GM12878 (cell line): ENCODE measurements around the gene ZNF107. TPM values are rescaled to one million over a fixed set of nuclear protein-coding genes. Genes with fewer than 3 reads are reported as not detected.

Experiments used
- ATAC-seq: fragments of 200-7000 bp; cut with Tn5 transposase; 3 replicates; pipeline ENCODE4 v1.9.1; 2020; ENCODE audit warnings: mild to moderate bottlenecking, moderate library complexity
- BruUV-seq: library from RNA; stranded (reverse); fragments of 400-500 nt; replicated peaks from 2 replicates; lab custom pipeline; 2021; lab: Mats Ljungman, UMichigan
- CTCF ChIA-PET: fragments of 300-600 bp; sonication (Branson Sonifier 250); formaldehyde crosslinking; extraction: SDS; loops from one replicate; lab custom pipeline; 2021; ENCODE audit warnings: inconsistent platforms; lab: Yijun Ruan, JAX
- POLR2A ChIA-PET: fragments of 350-600 bp; formaldehyde crosslinking; extraction: SDS; loops from one replicate; lab custom pipeline; 2021; ENCODE audit warnings: inconsistent platforms; lab: Charles Lee
- RAD21 ChIA-PET: fragments of 300-600 bp; sonication (Branson Sonifier 250); formaldehyde crosslinking; loops from one replicate; lab custom pipeline; 2023; ENCODE audit warnings: antibody characterized with exemption; ENCODE audit not compliant: unreplicated experiment; lab: Charles Lee
- SMC1A ChIA-PET: fragments of 300-600 bp; sonication (Branson Sonifier 250); formaldehyde crosslinking; loops from one replicate; lab custom pipeline; 2023; ENCODE audit not compliant: unreplicated experiment, uncharacterized antibody; lab: Charles Lee
- DNase-seq: peaks from one replicate; pipeline ENCODE4 v3.0.0-alpha.2; 2011; ENCODE audit warnings: low read depth, low spot score
- FAIRE-seq: peaks from 3 replicates; lab custom pipeline; 2011; peaks lifted over from hg19 to GRCh38; lab: Jason Lieb, UNC
- H2AFZ ChIP-seq: 2 replicates; pipeline ENCODE4 v1.6.0; 2011; ENCODE audit warnings: low read depth, low read length, control low read depth; ENCODE audit not compliant: control insufficient read depth
- H3K27ac ChIP-seq: 2 replicates; pipeline ENCODE4 v1.5.1; 2011; ENCODE audit warnings: control low read depth; ENCODE audit not compliant: control insufficient read depth, insufficient read depth
- H3K27me3 ChIP-seq, 2 experiments: replicated peaks in 1 of 2; 2 replicates each; pipeline versions ENCODE4 v1.6.0 to v1.6.1; 2011; ENCODE audit warnings: low read length in 1 of 2; ENCODE audit not compliant: control insufficient read depth in 2 of 2, insufficient read depth in 2 of 2
- H3K36me3 ChIP-seq, 2 experiments: 2 replicates each; pipeline ENCODE4 v1.5.1; 2011; ENCODE audit warnings: low read length in 1 of 2; ENCODE audit not compliant: control insufficient read depth in 2 of 2, insufficient read depth in 2 of 2
- H3K4me1 ChIP-seq: 2 replicates; pipeline ENCODE4 v1.6.1; 2011; ENCODE audit warnings: mild to moderate bottlenecking, low read length, moderate library complexity, mixed read lengths; ENCODE audit not compliant: control insufficient read depth, insufficient read depth
- H3K4me2 ChIP-seq: 2 replicates; pipeline ENCODE4 v1.6.0; 2011; ENCODE audit warnings: control low read depth; ENCODE audit not compliant: control insufficient read depth, insufficient read depth
- H3K4me3 ChIP-seq: fragments of 200-600 bp; sonication (generic); 2 replicates; pipeline ENCODE4 v1.5.1; 2016
- H3K79me2 ChIP-seq: 2 replicates; pipeline ENCODE4 v1.6.0; 2011; ENCODE audit warnings: low read length; ENCODE audit not compliant: control insufficient read depth, insufficient read depth
- H3K9ac ChIP-seq: 2 replicates; pipeline ENCODE4 v1.8.0; 2011; ENCODE audit warnings: low read length, control low read depth, mixed read lengths; ENCODE audit not compliant: control insufficient read depth, insufficient read depth
- H3K9me3 ChIP-seq: replicated peaks from 3 replicates; pipeline ENCODE4 v1.5.1; 2011; ENCODE audit warnings: mild to moderate bottlenecking, low read length; ENCODE audit not compliant: control insufficient read depth, insufficient read depth
- H4K20me1 ChIP-seq: 2 replicates; pipeline ENCODE4 v1.6.0; 2011; ENCODE audit not compliant: control insufficient read depth, insufficient read depth
- ASH2L ChIP-seq: fragments of 300-600, 200-600 bp; sonication (generic); IDR thresholded peaks from 2 replicates; pipeline ENCODE4 v1.6.1; 2017; ENCODE audit warnings: low read depth, mild to moderate bottlenecking, borderline replicate concordance
- BACH1 ChIP-seq: fragments of 450-650 bp; IDR thresholded peaks from 2 replicates; pipeline ENCODE4 v1.6.1; 2017; ENCODE audit warnings: mild to moderate bottlenecking, borderline replicate concordance
- BCL11A ChIP-seq: IDR thresholded peaks from 2 replicates; pipeline ENCODE4 v1.6.1; 2011; ENCODE audit warnings: low read depth, low read length
- CBX5 ChIP-seq: sonication (generic); IDR thresholded peaks from 2 replicates; pipeline ENCODE4 v1.6.1; 2016; ENCODE audit warnings: low read depth, moderate library complexity, mild to moderate bottlenecking, inconsistent platforms
- CHD4 ChIP-seq: fragments of 200-600 bp; sonication (generic); IDR thresholded peaks from 2 replicates; pipeline ENCODE4 v1.6.1; 2016; ENCODE audit warnings: mild to moderate bottlenecking
- HDAC6 ChIP-seq: fragments of 200-600 bp; sonication (generic); IDR thresholded peaks from one replicate; pipeline ENCODE4 v1.8.0; 2017; ENCODE audit warnings: antibody characterized with exemption; ENCODE audit not compliant: unreplicated experiment
- IKZF1 ChIP-seq: fragments of 450-650 bp; conservative IDR thresholded peaks from 2 replicates; pipeline ENCODE4 v1.6.1; 2017; ENCODE audit warnings: antibody characterized with exemption, mild to moderate bottlenecking
- IKZF2 ChIP-seq, 2 experiments: fragments of 450-650 bp; IDR thresholded peaks; 2 replicates each; pipeline ENCODE4 v1.6.1; 2017; ENCODE audit warnings: mild to moderate bottlenecking in 2 of 2, moderate library complexity in 2 of 2
- MAX ChIP-seq: IDR thresholded peaks from 2 replicates; pipeline ENCODE4 v1.6.1; 2012; ENCODE audit warnings: low read depth, low read length, improper control_type of control experiment
- MLLT1 ChIP-seq: fragments of 450-650 bp; IDR thresholded peaks from 2 replicates; pipeline ENCODE4 v1.6.1; 2016; ENCODE audit warnings: mild to moderate bottlenecking
- MTA2 ChIP-seq: fragments of 450-650 bp; IDR thresholded peaks from 2 replicates; pipeline ENCODE4 v1.6.1; 2016; ENCODE audit warnings: low read depth, mild to moderate bottlenecking, moderate library complexity
- RFX5 ChIP-seq: IDR thresholded peaks from 2 replicates; pipeline ENCODE4 v1.6.1; 2011; ENCODE audit warnings: low read depth, low read length, improper control_type of control experiment
- SUZ12 ChIP-seq: fragments of 200-600 bp; sonication (generic); IDR thresholded peaks from one replicate; pipeline ENCODE4 v1.6.1; 2018; ENCODE audit warnings: antibody characterized with exemption, mild to moderate bottlenecking; ENCODE audit not compliant: unreplicated experiment
- YBX1 ChIP-seq: fragments of 450-650 bp; IDR thresholded peaks from 2 replicates; pipeline ENCODE4 v1.6.1; 2016; ENCODE audit warnings: antibody characterized with exemption
- ZNF622 ChIP-seq: fragments of 450-650 bp; IDR thresholded peaks from 2 replicates; pipeline ENCODE4 v1.6.1; 2017; ENCODE audit warnings: mild to moderate bottlenecking, inconsistent platforms
- WGBS: methylation state at CpG from one replicate; pipeline ENCODE4 v1.1.6; 2016; ENCODE audit warnings: low lambda C conversion rate; ENCODE audit not compliant: insufficient replicate concordance, insufficient coverage; ENCODE audit errors: missing lambda C conversion rate; 5-methylcytosine and 5-hydroxymethylcytosine counted together
- in situ Hi-C: fragments of 300-500 bp; cut with MboI; formaldehyde crosslinking; loops from 9 replicates; pipeline ENCODE4 v1.14.3; 2018; ENCODE audit warnings: mixed read lengths
- intact Hi-C: fragments of 100-400 bp; cut with micrococcal nuclease; formaldehyde crosslinking; loops from one replicate; pipeline ENCODE4 v1.14.2; 2022; ENCODE audit not compliant: unreplicated experiment
- polyA plus RNA-seq, 11 experiments: library from polyadenylated mRNA; depleted of rRNA in 4 of 11; unstranded in 6 of 11; stranded (reverse) in 5 of 11; fragments of >200 nt; fragmentation: Nextera tagmentation in 4 of 11; fragmentation: Illumina TruSeq in 1 of 11; extraction: Ambion mirVana in 4 of 11; extraction: Trizol in 1 of 11; gene quantifications; 1 replicate in 1 of 11; 2 replicates in 10 of 11; pipeline versions ENCODE4 v1.2.1 to v1.2.3, GENCODE V29; 2011 to 2016; ENCODE audit warnings: inconsistent platforms in 2 of 11, missing spikeins in 2 of 11, low read depth in 1 of 11
- total RNA-seq, 4 experiments: library from RNA; depleted of rRNA in 3 of 4; stranded (reverse); fragments of >200 nt in 3 of 4; fragmentation: Illumina TruSeq in 1 of 4; extraction: Trizol in 1 of 4; gene quantifications; 2 replicates each; pipeline versions ENCODE4 v1.2.1 to v1.2.3, GENCODE V29; 2013 to 2021
- TF ChIP-seq, protein P1 (sequence below): IDR thresholded peaks from 2 replicates; pipeline ENCODE4 v1.6.1; 2011; ENCODE audit warnings: mild to moderate bottlenecking, low read depth, low read length, moderate library complexity; ENCODE audit not compliant: insufficient replicate concordance
- TF ChIP-seq, protein P2 (sequence below): fragments of 150-350 bp; IDR thresholded peaks from 2 replicates; pipeline ENCODE4 v1.6.1; 2014; ENCODE audit warnings: mild to moderate bottlenecking, low read depth, low read length
- TF ChIP-seq, protein P3 (sequence below): fragments of 450-650 bp; IDR thresholded peaks from 2 replicates; pipeline ENCODE4 v1.6.1; 2018; ENCODE audit warnings: mild to moderate bottlenecking, low read depth, moderate library complexity; ENCODE audit not compliant: partially characterized antibody

ZNF107 gene
- total and polyA plus RNA-seq, 10 of the 15 experiments (the other 5 are each of a cell fraction or from before 2014, with no cell fraction given) = 3.2 to 23.3 (median 13.7) TPM

DNA sequence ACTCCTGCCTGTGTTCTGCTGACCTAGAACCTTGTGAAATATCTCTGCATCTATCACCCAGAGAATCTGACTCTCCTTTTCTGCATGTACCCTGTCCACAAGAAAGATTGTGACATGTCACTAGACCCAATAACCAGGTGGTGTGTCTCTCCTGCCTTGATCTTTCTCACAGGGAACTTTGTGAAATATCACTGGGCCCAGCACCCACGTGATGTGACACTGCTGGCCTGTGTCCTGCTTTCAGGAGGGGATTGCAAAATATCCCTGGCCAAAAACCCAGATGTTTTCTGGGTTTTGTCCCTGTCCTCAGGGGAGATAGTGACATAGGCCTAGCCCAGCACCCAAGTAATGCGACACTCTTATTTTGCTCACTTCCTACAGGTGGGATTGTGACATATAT lies 10.1 kb upstream of the ZNF107 start:
- ChIA-PET RAD21 (no interaction called here), SMC1A (no interaction called here), POLR2A (no interaction called here), CTCF (no interaction called here)
- no peaks in the 10 kb centered on the region for H4K20me1 ChIP-seq
- no peak overlapping the region for H3K27ac ChIP-seq
- FAIRE-seq (no peak), DNase-seq (no peak), ATAC-seq (no peak)
- no TSS peak for BruUV-seq
- H3K9ac ChIP-seq = no peak overlapping the region
- TF ChIP-seq, protein P1, sequence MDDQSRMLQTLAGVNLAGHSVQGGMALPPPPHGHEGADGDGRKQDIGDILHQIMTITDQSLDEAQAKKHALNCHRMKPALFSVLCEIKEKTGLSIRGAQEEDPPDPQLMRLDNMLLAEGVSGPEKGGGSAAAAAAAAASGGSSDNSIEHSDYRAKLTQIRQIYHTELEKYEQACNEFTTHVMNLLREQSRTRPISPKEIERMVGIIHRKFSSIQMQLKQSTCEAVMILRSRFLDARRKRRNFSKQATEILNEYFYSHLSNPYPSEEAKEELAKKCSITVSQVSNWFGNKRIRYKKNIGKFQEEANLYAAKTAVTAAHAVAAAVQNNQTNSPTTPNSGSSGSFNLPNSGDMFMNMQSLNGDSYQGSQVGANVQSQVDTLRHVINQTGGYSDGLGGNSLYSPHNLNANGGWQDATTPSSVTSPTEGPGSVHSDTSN = no peak
- TF ChIP-seq CHD4 (no peak), BCL11A (no peak), SUZ12 (no peak), MAX (no peak), BACH1 (no peak), IKZF1 (no peak), CBX5 (no peak), HDAC6 (no peak), ZNF622 (no peak), ASH2L (no peak), YBX1 (no peak), MTA2 (no peak), MLLT1 (no peak), IKZF2 (IDR thresholded peaks at IDR 0.05) (no peak), RFX5 (no peak)
- TF ChIP-seq, protein P2, sequence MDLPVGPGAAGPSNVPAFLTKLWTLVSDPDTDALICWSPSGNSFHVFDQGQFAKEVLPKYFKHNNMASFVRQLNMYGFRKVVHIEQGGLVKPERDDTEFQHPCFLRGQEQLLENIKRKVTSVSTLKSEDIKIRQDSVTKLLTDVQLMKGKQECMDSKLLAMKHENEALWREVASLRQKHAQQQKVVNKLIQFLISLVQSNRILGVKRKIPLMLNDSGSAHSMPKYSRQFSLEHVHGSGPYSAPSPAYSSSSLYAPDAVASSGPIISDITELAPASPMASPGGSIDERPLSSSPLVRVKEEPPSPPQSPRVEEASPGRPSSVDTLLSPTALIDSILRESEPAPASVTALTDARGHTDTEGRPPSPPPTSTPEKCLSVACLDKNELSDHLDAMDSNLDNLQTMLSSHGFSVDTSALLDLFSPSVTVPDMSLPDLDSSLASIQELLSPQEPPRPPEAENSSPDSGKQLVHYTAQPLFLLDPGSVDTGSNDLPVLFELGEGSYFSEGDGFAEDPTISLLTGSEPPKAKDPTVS = no peak
- TF ChIP-seq, protein P3, sequence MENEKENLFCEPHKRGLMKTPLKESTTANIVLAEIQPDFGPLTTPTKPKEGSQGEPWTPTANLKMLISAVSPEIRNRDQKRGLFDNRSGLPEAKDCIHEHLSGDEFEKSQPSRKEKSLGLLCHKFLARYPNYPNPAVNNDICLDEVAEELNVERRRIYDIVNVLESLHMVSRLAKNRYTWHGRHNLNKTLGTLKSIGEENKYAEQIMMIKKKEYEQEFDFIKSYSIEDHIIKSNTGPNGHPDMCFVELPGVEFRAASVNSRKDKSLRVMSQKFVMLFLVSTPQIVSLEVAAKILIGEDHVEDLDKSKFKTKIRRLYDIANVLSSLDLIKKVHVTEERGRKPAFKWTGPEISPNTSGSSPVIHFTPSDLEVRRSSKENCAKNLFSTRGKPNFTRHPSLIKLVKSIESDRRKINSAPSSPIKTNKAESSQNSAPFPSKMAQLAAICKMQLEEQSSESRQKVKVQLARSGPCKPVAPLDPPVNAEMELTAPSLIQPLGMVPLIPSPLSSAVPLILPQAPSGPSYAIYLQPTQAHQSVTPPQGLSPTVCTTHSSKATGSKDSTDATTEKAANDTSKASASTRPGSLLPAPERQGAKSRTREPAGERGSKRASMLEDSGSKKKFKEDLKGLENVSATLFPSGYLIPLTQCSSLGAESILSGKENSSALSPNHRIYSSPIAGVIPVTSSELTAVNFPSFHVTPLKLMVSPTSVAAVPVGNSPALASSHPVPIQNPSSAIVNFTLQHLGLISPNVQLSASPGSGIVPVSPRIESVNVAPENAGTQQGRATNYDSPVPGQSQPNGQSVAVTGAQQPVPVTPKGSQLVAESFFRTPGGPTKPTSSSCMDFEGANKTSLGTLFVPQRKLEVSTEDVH = no peak
- H2AFZ ChIP-seq = no peak overlapping the region
- no peaks in the 10 kb centered on the region for H3K36me3 ChIP-seq
- no peaks in the 10 kb centered on the region for H3K4me1 ChIP-seq
- no peak overlapping the region for H3K4me3 ChIP-seq
- WGBS = 44% methylated on average over 2 of the region's 2 CpGs
- H3K9me3 ChIP-seq = no peaks in the 10 kb centered on the region; the same call in 2 of the 3 replicates
- H3K4me2 ChIP-seq = no peak overlapping the region
- H3K27me3 ChIP-seq = no peaks in the 10 kb centered on the region
- intact Hi-C loops = no loop called here
- H3K79me2 ChIP-seq = no peaks in the 10 kb centered on the region
- in situ Hi-C loops = no loop called here
